T-helper 2 cell treated with Interferon-gamma antibody and Interleukin-4, amounts not matched to agents 5 μg/mL and 100 μg/mL, for 36 hours (primary cell): ENCODE data around the gene PCDHGA5.
"Not testable (repeated sequence)": the region's sequence is repeated elsewhere in the genome, so short reads cannot be mapped to it uniquely, and the experiment has no call there.

ENCODE experiments used
- DNase-seq: peaks from one replicate; pipeline ENCODE4 v3.0.0; 2021; ENCODE audit warnings: low spot score
- H3K27ac Mint-ChIP-seq: one replicate; pipeline ENCODE4 v1.8.0; 2021; ENCODE audit warnings: mild to moderate bottlenecking, mixed read lengths
- H3K27me3 Mint-ChIP-seq: one replicate; pipeline ENCODE4 v1.8.0; 2021; ENCODE audit warnings: low read depth, mixed read lengths
- H3K36me3 Mint-ChIP-seq: one replicate; pipeline ENCODE4 v1.8.0; 2021; ENCODE audit warnings: low read depth, mixed read lengths
- H3K4me1 Mint-ChIP-seq: one replicate; pipeline ENCODE4 v1.8.0; 2021; ENCODE audit warnings: low read depth, mixed read lengths
- H3K4me3 Mint-ChIP-seq: one replicate; pipeline ENCODE4 v1.8.0; 2022; ENCODE audit warnings: mild to moderate bottlenecking, moderate library complexity, mixed read lengths
- H3K9me3 Mint-ChIP-seq: one replicate; pipeline ENCODE4 v1.8.0; 2021; ENCODE audit warnings: mixed read lengths

PCDHGA5 gene

DNA sequence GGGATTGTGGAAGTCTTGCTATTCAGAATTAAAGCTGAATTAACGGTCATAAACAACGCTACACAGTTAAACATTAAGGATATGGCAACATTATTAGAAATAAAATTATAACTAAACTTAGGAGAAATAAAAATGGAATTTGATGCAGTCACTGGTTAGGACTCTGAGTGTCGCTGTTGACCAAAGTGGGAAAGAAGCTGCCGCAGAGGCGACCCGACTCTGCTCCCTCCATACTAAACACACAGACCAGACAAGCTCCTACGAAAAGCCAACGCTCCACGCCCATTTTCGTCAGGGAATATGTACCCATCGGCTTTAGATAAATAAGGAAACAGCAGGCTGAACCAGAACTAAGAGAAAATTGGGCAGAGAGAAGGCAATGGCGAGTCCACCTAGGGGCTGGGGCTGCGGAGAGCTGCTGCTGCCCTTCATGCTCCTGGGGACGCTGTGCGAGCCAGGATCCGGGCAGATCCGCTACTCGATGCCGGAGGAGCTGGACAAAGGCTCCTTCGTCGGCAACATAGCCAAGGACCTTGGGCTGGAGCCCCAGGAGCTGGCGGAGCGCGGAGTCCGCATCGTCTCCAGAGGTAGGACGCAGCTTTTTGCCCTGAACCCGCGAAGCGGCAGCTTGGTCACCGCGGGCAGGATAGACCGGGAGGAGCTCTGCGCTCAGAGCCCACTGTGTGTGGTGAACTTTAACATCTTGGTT lies at the start of gene PCDHGA5:
Gene PCDHGA5, plus strand, starts transcription at position 211 of the 709 bp plus-strand sequence. Its CDS starts 169 bp downstream, at position 380.
- H3K36me3 Mint-ChIP-seq, result peaks cover 7% of the 10 kb centered on the region
- H3K27me3 Mint-ChIP-seq, result peaks cover 53% of the 10 kb centered on the region
- peaks cover 42% of the 10 kb centered on the region for H3K9me3 Mint-ChIP-seq
- H3K4me1 Mint-ChIP-seq, result peaks cover 2% of the 10 kb centered on the region
- no peak within 1 kb of the TSS for H3K27ac Mint-ChIP-seq
- no peak within 1 kb of the TSS for H3K4me3 Mint-ChIP-seq
- no peak for DNase-seq

GRCh38 chr5:141316963-141317362 lies 47.0 kb upstream of the PCDHGA5 start:
- not testable (repeated sequence) for H3K27ac Mint-ChIP-seq, H3K27me3 Mint-ChIP-seq, DNase-seq, H3K4me3 Mint-ChIP-seq
- Mint-ChIP-seq H3K9me3 (peaks cover 74% of the 10 kb centered on the region), H3K4me1 (peaks cover 19% of the 10 kb centered on the region), H3K36me3 (peaks cover 70% of the 10 kb centered on the region)

- peaks cover 59% of the 10 kb centered on the region for H3K36me3 Mint-ChIP-seq
Measured at GRCh38 chr5:141319202-141319601, 44.8 kb upstream of the PCDHGA5 start.

GRCh38 chr5:141319699-141320098 lies 44.3 kb upstream of the PCDHGA5 start:
- Mint-ChIP-seq H3K4me1 (peaks cover 20% of the 10 kb centered on the region), H3K27ac (peak overlapping the region; percentile 98), H3K27me3 (peaks cover 2% of the 10 kb centered on the region), H3K36me3 (peaks cover 58% of the 10 kb centered on the region), H3K4me3 (peak overlapping the region; percentile 98), H3K9me3 (peaks cover 63% of the 10 kb centered on the region)
- DNase-seq, result no peak

More at GRCh38 chr5:141319202-141319601, 44.8 kb upstream of the PCDHGA5 start:
- peaks cover 2% of the 10 kb centered on the region for H3K27me3 Mint-ChIP-seq
- peaks cover 20% of the 10 kb centered on the region for H3K4me1 Mint-ChIP-seq
- no peak overlapping the region for H3K27ac Mint-ChIP-seq
- DNase-seq, result no peak
- peaks cover 66% of the 10 kb centered on the region for H3K9me3 Mint-ChIP-seq
- H3K4me3 Mint-ChIP-seq, result peak overlapping the region; percentile 98

GRCh38 chr5:141320225-141321169 lies 43.5 kb upstream of the PCDHGA5 start, which contains the start of gene TAF7:
Gene TAF7, minus strand, starts transcription at chr5:141320784. Its CDS starts 740 bp downstream, at chr5:141320044.
- peaks cover 2% of the 10 kb centered on the region for H3K27me3 Mint-ChIP-seq
- peak within 1 kb of the TSS; percentile 98 for H3K27ac Mint-ChIP-seq
- H3K9me3 Mint-ChIP-seq, result peaks cover 58% of the 10 kb centered on the region
- H3K36me3 Mint-ChIP-seq, result peaks cover 50% of the 10 kb centered on the region
- peaks cover 20% of the 10 kb centered on the region for H3K4me1 Mint-ChIP-seq
- DNase-seq, result peak; percentile 91
- peak within 1 kb of the TSS; percentile 98 for H3K4me3 Mint-ChIP-seq

- Mint-ChIP-seq H3K27ac (no peak overlapping the region), H3K27me3 (peaks cover 2% of the 10 kb centered on the region), H3K4me1 (peaks cover 29% of the 10 kb centered on the region), H3K4me3 (peak overlapping the region; percentile 34), H3K9me3 (peaks cover 59% of the 10 kb centered on the region), H3K36me3 (peaks cover 39% of the 10 kb centered on the region)
- DNase-seq, result no peak
Measured at GRCh38 chr5:141322261-141322660, 41.7 kb upstream of the PCDHGA5 start.

GRCh38 chr5:141326088-141326854 lies 37.7 kb upstream of the PCDHGA5 start:
- Mint-ChIP-seq H3K36me3 (peaks cover 8% of the 10 kb centered on the region), H3K27ac (peak overlapping the region; percentile 87), H3K9me3 (peaks cover 34% of the 10 kb centered on the region), H3K4me1 (peaks cover 14% of the 10 kb centered on the region), H3K27me3 (peaks cover 11% of the 10 kb centered on the region), H3K4me3 (peak overlapping the region; percentile 95)
- DNase-seq, result peak; percentile 66

GRCh38 chr5:141328231-141328630 lies 35.7 kb upstream of the PCDHGA5 start:
- H3K9me3 Mint-ChIP-seq, result peaks cover 32% of the 10 kb centered on the region
- peaks cover 20% of the 10 kb centered on the region for H3K27me3 Mint-ChIP-seq

DNA sequence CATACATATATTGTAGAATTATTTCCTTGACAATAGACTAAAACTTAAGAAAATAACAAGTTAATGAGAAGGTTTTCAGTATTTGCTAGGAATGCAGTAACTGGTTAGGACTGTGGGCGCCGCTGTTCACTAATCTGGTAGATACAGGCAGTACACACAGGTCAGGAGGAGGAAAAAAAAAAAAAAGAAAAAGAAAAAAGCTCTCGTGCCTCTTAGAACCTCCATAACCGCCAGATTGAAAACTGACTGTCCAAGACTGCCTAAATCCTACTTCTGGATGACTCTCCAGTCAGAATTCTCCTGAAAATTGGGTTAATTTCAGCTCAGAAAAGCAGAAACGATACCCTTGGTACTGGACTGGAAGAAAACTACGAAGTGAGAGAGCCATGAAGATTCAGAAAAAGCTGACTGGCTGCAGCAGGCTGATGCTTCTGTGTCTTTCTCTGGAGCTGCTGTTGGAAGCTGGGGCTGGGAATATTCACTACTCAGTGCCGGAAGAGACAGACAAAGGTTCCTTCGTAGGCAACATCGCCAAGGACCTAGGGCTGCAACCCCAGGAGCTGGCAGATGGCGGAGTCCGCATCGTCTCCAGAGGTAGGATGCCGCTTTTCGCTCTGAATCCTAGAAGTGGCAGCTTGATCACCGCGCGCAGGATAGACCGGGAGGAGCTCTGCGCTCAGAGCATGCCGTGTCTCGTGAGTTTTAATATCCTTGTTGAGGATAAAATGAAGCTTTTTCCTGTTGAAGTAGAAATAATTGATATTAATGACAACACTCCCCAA lies 33.5 kb upstream of the PCDHGA5 start, which contains the start of gene PCDHGA1:
Gene PCDHGA1, plus strand, starts transcription at position 216 of the 782 bp plus-strand sequence.
- no peak for DNase-seq
- Mint-ChIP-seq H3K4me3 (peak within 1 kb of the TSS; percentile 28), H3K27me3 (peaks cover 37% of the 10 kb centered on the region), H3K27ac (no peak within 1 kb of the TSS), H3K9me3 (peaks cover 30% of the 10 kb centered on the region), H3K4me1 (peaks cover 9% of the 10 kb centered on the region), H3K36me3 (peaks cover 5% of the 10 kb centered on the region)

More at GRCh38 chr5:141328231-141328630, 35.7 kb upstream of the PCDHGA5 start:
- DNase-seq, result no peak
- H3K27ac Mint-ChIP-seq, result no peak overlapping the region
- no peak overlapping the region for H3K4me3 Mint-ChIP-seq
- peaks cover 3% of the 10 kb centered on the region for H3K36me3 Mint-ChIP-seq
- H3K4me1 Mint-ChIP-seq, result peaks cover 9% of the 10 kb centered on the region

DNA sequence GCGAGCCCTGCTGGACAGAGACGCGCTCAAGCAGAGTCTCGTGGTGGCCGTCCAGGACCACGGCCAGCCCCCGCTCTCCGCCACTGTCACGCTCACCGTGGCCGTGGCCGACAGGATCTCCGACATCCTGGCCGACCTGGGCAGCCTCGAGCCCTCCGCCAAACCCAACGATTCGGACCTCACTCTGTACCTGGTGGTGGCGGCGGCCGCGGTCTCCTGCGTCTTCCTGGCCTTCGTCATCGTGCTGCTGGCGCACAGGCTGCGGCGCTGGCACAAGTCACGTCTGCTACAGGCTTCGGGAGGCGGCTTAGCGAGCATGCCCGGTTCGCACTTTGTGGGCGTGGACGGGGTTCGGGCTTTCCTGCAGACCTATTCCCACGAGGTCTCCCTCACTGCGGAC lies 31.4 kb upstream of the PCDHGA5 start:
- Mint-ChIP-seq H3K27me3 (peaks cover 50% of the 10 kb centered on the region), H3K9me3 (peaks cover 27% of the 10 kb centered on the region)
- H3K4me1 Mint-ChIP-seq, H3K36me3 Mint-ChIP-seq, DNase-seq, H3K27ac Mint-ChIP-seq, H3K4me3 Mint-ChIP-seq: not testable (repeated sequence)

GRCh38 chr5:141338538-141339306 lies 25.2 kb upstream of the PCDHGA5 start, which contains the start of gene PCDHGA2:
Gene PCDHGA2, plus strand, starts transcription at chr5:141338760.
- Mint-ChIP-seq H3K27ac (no peak within 1 kb of the TSS), H3K36me3 (peaks cover 3% of the 10 kb centered on the region), H3K4me3 (peak within 1 kb of the TSS; percentile 80), H3K4me1 (no peaks in the 10 kb centered on the region), H3K9me3 (peaks cover 26% of the 10 kb centered on the region), H3K27me3 (peaks cover 49% of the 10 kb centered on the region)
- DNase-seq, result no peak

DNA sequence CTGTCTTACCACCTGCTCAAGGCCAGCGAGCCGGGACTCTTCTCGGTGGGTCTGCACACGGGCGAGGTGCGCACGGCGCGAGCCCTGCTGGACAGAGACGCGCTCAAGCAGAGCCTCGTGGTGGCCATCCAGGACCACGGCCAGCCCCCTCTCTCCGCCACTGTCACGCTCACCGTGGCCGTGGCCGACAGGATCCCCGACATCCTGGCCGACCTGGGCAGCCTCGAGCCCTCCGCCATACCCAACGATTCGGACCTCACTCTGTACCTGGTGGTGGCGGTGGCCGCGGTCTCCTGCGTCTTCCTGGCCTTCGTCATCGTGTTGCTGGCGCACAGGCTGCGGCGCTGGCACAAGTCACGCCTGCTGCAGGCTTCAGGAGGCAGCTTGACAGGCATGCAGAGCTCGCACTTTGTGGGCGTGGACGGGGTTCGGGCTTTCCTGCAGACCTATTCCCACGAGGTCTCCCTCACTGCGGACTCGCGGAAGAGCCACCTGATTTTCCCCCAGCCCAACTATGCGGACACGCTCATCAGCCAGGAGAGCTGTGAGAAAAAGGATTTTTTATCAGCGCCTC lies 23.1 kb upstream of the PCDHGA5 start:
- not testable (repeated sequence) for DNase-seq, H3K4me3 Mint-ChIP-seq, H3K4me1 Mint-ChIP-seq, H3K36me3 Mint-ChIP-seq, H3K27ac Mint-ChIP-seq
- peaks cover 38% of the 10 kb centered on the region for H3K27me3 Mint-ChIP-seq
- peaks cover 30% of the 10 kb centered on the region for H3K9me3 Mint-ChIP-seq
